ENCODE data around the gene COL18A1.
"Not testable (repeated sequence)": the region's sequence is repeated elsewhere in the genome, so short reads cannot be mapped to it uniquely, and the experiment has no call there.

The COL18A1 gene

DNA sequence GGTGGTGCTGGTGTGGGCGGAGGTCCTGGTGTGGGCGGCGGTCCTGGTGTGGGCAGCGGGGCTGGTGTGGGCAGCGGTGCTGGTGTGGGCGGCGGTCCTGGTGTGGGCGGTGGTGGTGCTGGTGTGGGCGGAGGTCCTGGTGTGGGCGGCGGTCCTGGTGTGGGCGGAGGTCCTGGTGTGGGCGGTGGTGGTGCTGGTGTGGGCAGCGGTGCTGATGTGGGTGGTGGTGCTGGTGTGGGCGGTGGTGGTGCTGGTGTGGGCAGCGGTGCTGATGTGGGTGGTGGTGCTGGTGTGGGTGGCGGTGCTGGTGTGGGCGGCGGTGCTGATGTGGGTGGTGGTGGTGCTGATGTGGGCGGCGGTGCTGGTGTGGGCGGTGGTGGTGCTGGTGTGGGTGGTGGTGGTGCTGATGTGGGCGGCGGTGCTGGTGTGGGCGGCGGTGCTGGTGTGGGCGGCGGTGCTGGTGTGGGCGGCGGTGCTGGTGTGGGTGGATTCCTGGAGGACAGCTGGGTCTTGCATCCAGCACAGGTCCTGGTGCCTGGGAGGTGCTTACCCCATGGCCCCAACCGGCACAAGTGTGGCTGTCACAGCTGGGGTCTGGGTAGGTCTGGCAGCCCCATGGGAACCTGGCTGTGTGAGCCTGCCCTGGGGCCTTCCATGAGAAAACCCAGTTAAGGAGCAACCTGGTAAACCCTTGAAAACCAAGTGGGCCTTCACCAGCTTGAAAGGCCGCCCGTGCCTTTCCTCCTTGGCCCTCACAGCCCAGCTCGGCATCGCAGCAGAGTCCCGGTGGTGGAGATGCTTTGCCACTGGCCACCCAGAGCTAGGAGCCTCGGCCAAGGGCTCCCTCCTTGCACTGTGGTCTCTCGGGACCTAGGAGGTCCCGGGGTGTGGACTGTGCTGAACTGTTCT, 38.0 kb downstream of the COL18A1 start:
- DNase-seq, result not testable (repeated sequence)

- peak; percentile 19 for DNase-seq
These were observed 38.7 kb downstream of the COL18A1 start for GRCh38 chr21:45443595-45444181.

DNA sequence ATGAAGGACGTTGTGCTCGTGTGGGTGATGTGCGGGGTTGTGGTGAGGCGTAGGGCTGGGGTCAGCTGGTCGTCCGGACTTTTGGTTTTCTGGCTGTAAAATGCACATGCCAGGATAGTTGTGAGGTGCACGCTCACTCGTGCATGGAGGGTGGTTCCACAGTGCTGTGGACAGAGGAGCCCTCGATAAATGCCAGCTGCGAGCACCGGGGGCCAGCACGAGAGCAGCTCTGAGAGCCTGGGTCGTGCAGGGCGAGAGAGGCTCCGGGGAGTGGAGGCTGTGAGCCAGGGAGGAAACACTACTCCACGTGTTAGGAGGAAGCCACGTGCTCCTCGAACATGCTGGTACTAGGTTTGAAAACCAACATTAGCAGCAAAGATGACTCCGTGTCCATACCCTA, 39.4 kb downstream of the COL18A1 start:
- no peak for DNase-seq

DNA sequence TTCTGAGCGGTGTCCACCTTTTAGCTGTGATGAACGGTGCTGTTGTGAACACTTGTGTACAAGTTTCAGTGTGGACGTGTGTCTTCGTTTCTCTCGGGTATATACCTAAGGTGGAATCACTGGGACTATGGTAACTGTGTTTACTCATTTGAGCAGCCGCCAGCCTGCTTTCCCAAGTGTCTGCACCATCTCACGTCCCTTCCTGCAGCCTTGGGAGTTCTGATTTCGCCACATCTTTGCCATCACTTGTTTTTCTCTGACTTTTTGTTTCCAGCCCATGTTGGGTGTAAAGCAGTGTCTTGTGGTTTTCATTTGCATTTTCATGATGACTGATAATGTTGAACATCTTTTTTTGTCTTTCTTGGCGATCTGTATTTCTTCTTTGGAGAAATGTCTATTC, 40.4 kb downstream of the COL18A1 start:
- DNase-seq, result no peak

DNA sequence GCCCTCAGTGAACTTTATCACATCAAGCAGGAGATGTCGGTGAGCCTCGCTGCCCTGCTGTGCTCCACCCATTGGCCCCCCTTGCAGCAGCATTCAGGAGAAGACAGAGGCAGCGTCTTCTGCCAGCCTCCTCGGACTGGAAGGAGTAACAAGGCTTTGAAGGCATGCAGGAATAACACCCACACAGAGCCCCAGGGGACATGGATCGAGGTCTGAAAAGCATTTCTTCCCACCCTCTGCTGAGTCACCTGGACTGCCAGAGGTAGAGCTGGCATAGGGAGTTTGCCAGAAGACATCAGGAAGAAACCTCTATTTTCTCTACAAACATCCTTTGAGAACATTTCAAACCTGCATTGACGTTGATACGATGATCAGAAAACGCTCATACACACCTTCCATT, 42.9 kb downstream of the COL18A1 start:
- no peak for DNase-seq

GRCh38 chr21:45448283-45448809, 43.4 kb downstream of the COL18A1 start:
- no peak for DNase-seq

- no peak for DNase-seq
These were observed 44.1 kb downstream of the COL18A1 start for GRCh38 chr21:45448810-45449657.

DNA sequence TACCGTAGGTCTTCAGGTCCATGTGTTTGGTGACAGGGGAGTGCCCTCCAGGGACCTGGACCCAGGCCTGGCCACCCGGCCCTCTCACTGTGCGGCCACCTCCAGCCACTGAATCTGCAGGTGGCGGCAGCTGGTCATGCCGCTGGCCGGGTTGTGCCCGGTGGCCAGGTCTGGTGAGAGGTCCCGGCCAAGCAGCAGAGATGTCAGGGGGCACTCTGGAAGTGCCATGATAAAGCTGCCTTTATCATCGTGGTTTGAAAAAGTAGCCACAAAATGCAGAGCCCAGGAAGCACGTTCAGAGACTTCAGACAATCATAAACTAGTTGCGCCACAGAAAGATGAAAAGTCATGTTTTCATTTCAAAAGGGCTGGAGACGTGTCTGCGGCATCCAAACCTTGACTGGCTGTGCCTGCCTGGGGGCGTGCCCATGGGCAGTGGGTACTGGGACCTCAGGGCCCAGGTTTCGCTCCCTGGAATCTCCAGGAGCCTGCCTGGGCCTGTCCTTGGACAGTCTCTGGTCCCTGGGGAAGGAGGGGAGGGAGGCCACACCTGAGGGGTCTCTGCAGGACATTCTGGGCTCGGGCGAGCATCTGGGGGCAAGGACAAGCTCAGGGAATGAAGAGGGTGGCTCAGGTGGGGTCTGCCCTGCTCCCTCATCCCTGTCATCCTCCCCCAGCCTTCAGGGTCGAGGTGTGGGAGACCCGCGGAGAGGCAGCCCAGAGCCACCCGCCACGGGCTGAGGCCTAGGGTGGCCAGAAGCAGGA, 44.9 kb downstream of the COL18A1 start:
- no peak for DNase-seq

- no peak for DNase-seq
These were observed 45.6 kb downstream of the COL18A1 start for GRCh38 chr21:45450423-45451090.

DNA sequence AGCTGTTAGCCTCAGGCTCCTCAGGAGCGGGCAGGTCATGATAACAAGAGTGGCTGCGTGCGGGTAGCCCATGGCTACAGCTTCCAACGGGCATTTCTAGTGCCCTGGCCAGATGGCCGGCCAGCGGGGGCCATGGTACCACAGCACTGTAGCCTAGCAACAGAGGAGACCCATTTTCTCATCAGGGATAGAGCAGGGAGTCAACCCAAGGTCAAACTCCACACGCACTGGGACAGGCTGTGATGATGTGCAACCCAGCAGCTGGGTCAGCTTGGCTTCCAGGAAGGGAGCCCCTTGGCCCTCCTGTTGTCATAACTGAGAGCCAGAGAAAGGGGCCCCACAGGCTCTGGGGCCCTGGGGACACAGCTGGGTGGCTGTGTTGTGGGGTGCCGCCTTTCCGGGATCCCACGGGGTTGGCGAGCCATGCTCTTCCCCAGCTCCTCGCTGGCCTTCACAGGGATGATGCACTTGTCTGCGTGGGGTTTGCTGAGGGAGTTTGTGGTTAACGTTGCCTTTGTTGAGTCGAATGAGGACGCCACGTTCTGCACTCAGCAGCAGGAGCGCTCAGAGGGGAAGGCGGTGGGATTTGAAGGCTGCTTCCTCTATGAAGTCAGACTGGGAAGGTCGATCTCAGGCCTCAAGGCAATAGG, 46.3 kb downstream of the COL18A1 start:
- DNase-seq, result no peak

- no peak for DNase-seq
These were observed 46.8 kb downstream of the COL18A1 start for GRCh38 chr21:45451771-45452182.

- DNase-seq, result no peak
These were observed 47.8 kb downstream of the COL18A1 start for GRCh38 chr21:45452696-45453307.

DNA sequence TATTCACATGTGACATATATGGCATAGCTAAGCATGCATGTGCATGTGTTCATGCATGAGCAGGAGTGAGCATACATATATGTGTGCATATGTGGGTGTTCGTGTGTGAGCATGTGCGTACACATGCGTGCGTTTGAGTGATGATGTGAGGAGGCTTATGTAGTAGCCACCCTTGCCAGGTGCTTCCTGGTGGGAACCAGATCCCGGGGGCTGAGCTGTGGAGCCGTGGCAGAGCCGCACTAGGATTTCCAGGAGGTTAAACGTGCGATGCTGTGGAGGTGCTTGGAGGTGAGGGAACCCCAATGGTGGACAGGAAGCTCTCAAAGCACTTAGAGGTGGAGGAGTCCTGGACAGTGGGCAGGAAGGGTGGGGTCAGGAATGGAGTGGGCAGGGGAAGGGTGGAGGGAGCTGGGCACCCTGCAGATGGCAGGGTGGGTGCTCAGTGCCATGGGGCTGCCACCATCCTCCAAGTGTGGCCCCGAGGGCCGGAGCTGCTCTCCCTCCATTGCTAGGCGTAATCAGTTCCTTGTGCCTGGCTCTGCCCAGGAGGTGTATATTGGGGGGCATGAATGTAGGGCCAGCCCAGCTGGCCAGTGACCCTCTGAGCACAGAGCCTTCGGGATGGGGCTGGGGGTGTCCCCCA, 48.5 kb downstream of the COL18A1 start:
- no peak for DNase-seq

- no peak for DNase-seq
These were observed 49.3 kb downstream of the COL18A1 start for GRCh38 chr21:45454060-45454925.

- no peak for DNase-seq
These were observed 50.1 kb downstream of the COL18A1 start for GRCh38 chr21:45454926-45455673.

- no peak for DNase-seq
These were observed 51.0 kb downstream of the COL18A1 start for GRCh38 chr21:45455674-45456583.

DNA sequence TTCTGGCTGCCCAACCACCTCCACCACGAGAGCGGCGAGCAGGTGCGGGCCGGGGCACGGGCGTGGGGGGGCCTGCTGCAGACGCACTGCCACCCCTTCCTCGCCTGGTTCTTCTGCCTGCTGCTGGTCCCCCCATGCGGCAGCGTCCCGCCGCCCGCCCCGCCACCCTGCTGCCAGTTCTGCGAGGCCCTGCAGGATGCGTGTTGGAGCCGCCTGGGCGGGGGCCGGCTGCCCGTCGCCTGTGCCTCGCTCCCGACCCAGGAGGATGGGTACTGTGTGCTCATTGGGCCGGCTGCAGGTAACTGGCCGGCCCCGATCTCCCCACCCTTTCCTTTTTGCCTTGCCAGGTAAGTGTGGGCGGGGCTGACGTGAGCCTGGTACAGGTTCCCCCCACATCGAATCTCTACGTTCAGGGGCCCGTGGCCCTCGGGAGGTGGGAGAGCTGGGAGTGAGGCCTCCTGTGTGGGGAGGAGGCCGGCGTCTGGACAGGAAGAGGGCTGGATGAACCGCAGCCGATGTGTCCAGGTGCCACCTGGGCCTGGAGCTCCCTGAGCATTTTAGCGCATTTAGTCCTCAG, 51.7 kb downstream of the COL18A1 start:
- DNase-seq, result no peak
